Measurements from ENCODE around the gene TSPAN18.

The TSPAN18 gene

DNA sequence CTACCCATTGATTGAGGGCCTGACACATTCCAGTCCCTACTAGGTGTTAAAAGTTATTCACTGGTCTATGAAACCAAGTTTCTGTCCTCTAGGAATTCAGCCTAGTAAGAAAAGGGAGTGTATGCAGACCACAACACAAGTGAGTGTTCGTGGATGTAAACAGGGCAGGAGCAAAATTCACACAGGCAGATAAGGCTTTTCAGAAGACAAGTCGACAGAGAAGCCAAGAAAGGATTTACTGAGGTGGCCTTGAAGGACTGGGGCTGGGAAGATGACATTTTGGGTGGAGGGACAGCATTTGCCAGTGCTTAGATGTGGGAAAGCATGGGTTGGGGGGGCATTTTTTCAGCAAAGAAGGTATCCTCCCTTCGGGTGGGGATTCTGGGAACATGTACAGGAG lies 76.2 kb downstream of the TSPAN18 start:
- no peak for DNase-seq

DNA sequence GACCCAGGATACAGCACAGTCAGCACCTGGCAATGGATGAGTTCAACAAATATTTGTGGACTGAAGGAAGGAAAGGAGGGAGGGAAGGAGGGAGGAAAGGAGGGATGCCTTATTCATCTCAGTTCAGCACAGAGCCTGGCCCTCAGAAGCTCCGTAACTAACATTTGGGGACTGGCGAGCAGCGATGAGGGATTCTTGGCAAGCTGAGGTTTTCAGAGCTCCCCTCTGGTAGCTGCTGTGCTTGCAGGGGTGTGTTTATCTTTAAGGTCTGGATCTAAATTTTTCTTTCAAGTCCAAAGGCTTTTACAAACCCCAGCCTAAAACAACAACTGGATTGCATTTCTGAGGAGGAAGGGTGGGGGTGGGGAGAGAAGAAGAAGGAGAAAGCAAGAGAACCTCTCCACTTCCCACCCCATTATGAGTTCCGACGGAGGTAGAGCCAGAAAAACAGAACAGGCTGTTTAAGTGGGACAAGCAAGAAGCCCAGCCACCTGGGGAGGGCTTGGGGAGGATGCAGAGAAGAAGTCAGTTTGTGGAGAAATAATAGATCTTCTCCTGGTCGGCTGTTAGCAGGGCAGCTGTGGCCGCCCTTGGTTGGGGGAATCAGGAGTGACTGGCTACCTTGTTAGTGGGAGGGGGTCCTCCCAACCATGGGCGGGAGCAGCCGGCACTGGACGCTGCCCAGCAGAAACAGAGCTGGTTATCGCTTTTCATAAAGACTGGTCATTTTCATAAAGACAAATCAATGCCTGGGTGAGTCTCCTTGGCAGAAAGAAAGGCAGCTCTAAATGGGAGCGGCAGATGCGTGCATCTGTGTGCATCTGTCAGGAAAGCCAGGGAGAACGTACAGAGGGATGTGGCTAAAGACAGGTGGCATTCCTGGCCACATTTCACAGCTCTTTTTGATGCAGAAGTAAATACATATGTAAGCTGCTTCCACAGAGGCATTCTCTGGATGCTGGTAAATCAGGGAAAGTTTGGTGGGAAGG lies 78.0 kb downstream of the TSPAN18 start:
- no peak for DNase-seq

- no peak for DNase-seq
Observed at GRCh38 chr11:44805596-44805995, 78.8 kb downstream of the TSPAN18 start.

GRCh38 chr11:44808053-44808753 lies 81.4 kb downstream of the TSPAN18 start:
- DNase-seq: no peak

DNA sequence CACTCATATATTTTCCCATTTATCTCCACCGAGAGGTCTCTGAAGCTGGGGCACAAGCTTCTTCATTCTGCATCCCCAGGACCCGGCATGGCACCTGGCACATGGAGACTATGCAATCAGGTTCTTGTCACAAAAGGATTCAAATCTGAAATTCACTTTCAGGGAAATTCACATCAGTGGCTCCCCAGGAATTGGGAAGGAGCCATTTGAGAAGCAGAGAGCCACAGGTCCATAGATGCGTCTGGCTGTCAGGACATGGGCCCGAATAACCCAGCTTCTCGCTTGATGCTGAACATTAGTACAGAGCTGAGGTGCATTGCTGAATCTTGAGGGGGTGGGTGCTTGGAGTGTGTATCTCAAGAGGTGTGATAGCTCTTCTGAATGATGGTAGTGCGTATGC lies 82.5 kb downstream of the TSPAN18 start:
- DNase-seq: no peak

DNA sequence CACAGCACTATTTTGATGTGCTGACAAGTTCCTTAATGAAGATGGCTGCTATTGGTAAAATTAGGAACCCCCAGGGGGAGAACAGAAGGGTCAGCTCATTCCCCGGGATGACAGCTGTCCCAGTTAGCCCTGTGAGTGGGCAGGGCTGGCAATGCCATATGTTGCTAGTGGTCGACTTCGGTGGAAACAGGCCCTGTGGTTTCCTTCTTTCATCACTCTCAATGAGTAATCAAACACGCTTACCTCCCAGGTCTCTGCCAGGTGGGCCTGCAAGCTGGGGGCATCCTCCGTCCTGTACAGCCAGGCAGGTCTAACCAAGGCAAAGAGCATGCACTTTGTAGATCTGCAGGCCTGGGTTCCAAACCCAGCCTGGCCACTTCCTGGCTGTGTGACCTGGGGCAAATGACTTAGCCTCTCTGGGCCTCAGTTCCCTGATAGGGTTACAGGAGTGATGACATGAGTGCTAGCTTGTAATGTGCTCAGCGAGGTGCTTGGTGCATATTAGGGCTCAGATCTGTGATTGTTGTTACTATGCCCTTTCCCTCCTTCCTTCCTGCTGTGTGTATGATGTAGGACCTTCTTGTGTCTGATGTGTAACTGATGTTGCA lies 85.2 kb downstream of the TSPAN18 start:
- DNase-seq: no peak

- no peak for DNase-seq
Observed at GRCh38 chr11:44812971-44813370, 86.2 kb downstream of the TSPAN18 start.

- no peak for DNase-seq
Observed at GRCh38 chr11:44813401-44813800, 86.6 kb downstream of the TSPAN18 start.

DNA sequence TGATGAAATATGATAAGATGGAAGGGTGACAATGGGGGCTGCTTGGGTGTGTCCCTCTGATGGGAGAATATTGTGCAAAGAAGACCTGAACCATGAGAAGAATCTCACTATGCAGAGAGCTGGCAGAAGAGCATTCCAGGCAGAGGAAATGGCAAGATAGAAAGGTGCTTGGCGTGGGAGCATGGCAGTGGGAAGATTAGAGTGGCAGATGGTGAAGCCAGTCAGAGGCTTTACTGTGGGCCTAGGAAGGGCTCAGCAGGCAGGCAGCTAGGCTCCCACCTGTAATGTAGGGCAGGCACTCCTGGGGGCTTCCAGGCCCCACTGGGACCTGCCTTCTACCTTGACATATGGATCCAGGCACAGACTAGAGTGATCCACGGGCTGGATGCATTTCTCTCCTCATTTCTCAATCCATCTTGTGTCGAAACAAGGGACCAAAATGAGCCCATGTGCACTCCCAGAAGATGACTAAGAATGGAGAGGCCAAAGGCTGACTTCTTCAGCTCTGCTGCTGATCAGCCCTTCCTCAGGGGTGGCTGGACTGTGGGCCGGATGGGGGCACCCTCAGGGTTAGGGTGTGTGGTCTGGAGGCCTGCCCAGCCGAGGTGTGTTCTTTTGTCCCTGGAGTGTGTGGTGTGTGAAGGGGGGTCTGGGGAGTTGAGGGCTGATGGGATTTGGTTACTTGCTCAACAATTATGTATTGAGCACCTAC lies 88.3 kb downstream of the TSPAN18 start:
- DNase-seq: no peak

GRCh38 chr11:44815917-44816456 lies 89.2 kb downstream of the TSPAN18 start:
- no peak for DNase-seq

DNA sequence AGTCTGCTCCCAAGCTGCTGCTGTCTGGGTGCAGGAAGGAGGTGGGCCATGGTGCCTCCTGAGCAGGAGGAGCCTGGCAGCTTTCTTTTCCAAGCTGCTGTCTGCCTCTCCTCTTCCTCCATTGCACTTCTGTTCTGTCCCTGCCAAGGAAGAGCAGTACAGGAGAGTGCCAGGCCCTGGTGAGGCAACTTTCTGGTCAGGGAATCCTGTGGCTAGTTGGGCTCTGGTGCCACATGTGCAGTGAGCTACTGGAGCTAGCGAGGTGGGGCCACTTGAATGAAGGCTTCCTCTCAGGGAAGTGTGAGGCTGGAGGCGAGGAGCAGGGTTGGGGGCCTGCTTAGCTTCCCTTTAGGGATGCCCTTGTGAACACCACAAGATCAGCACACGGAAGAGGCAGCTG lies 90.0 kb downstream of the TSPAN18 start:
- no peak for DNase-seq

- DNase-seq: no peak
Observed at GRCh38 chr11:44817207-44817949, 90.6 kb downstream of the TSPAN18 start.

DNA sequence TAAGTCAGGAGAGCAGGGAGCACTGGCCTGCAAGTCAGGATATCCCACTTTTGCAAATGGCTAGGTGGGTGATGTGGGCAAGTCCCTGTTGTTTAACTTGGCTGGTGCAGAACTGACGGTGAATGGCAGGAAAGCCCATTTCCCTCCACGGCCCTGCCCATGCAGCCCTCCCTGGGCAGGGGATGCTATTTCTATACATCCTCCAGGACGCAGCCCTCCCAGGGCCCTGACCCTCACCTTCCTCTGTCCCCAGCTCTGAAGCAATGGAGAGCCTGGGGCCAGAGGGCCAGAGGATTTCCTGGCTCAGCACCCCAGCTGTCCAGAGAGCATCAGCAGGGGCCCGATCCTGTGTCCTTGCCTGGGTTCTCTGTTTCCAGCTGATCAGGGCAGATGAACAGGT lies 91.3 kb downstream of the TSPAN18 start:
- no peak for DNase-seq

DNA sequence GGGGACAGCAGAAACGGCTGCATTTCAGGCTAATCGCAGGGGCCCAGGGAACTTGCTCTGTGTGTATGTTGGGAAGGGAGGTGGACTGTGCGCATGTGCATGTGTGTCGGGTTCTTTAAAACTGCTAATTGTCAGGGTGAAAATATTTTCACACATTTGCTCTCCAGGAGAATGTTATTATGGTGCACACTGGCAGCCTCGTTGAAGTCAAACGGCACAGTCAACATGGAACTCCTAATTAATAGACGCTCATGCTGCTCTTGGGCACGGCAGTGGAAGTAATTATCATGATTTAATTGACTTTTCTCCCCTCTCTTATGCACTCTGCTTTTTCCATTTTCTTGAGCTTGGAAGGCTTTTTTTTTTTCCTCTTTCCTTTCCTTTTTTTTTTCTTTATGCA lies 92.6 kb downstream of the TSPAN18 start:
- DNase-seq: no peak

- no peak for DNase-seq
Observed at GRCh38 chr11:44822369-44822768, 95.6 kb downstream of the TSPAN18 start.

GRCh38 chr11:44823006-44823405 lies 96.2 kb downstream of the TSPAN18 start:
- no peak for DNase-seq

- DNase-seq: no peak
Observed at GRCh38 chr11:44823868-44824267, 97.1 kb downstream of the TSPAN18 start.

GRCh38 chr11:44824300-44824704 lies 97.5 kb downstream of the TSPAN18 start:
- no peak for DNase-seq

DNA sequence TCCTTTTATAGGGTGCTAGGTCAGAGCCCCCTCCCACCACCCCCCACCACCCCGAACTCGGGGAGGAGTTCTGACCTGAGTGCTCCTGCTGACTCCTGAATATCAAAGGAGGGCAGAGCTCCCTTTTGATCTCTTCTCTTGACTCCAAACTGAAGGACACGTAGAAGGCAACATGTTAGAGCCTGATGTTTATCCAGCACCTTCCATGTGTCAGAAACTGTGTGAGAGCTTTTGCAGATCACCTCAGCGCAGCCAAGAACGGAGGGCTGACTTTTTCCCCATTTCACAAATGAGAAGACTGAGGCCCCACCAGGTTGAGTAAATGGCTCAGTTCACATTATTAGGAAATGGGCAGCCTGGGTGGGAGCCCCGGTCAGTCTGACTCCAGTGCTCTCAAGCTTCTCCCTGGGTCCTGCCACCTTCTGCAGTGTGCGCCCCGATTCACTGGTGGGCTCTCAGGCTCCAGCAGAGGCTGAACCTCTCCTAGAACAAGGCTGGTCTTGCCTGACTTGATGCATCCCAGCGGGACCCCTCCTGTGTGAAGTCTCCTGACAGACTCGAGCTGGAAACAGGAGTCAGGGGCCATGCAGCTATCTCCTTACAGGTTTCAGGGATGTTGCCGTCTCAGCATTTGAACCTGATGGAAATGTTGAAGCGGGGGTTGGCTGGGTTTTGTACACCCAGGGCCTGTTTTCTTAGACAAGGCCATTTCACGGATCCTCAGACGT lies 98.5 kb downstream of the TSPAN18 start:
- DNase-seq: no peak

- no peak for DNase-seq
Observed at GRCh38 chr11:44826922-44827643, 100.3 kb downstream of the TSPAN18 start.

DNA sequence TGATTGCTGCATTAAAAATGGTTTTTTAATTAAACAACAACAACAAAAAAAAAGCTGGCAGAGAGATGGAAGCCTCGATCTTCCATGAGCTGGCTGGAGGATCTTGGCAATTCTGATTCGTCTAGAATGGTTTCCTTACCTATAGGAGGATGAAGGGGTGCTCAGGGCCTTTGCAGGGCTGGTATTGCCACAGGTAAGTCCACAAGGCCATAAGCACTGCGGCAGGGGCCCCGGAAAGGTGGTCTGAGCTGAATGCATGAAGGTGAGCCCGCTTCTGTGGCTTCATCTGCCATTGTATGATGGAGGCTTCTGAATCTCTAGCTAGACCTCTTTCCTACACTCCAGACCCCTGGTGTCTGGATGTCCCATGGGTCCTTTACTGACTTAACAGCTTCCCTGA lies 101.5 kb downstream of the TSPAN18 start:
- DNase-seq: no peak

All from activated CD8-positive, alpha-beta memory T cell treated with anti-CD3 and anti-CD28 coated beads, Interleukin-2, amount 50 U/mL, for 4 hours (primary cell).